A673 (cell line): Measurements from ENCODE around the gene TMEM156. TPM values are rescaled to one million over a fixed set of nuclear protein-coding genes. Genes with fewer than 3 reads are reported as not detected.

ENCODE experiments used
- BruUV-seq: library from RNA; stranded (reverse); fragments of 400-500 nt; replicated peaks from 2 replicates; lab custom pipeline; 2021; lab: Mats Ljungman, UMichigan
- CTCF ChIA-PET: fragments of 300-600 bp; sonication (Branson Sonifier 250); formaldehyde crosslinking; loops from one replicate; lab custom pipeline; 2022; ENCODE audit warnings: antibody characterized with exemption; lab: Charles Lee
- POLR2A ChIA-PET: fragments of 300-600 bp; sonication (Branson Sonifier 250); formaldehyde crosslinking; loops from one replicate; lab custom pipeline; 2022; ENCODE audit warnings: antibody characterized with exemption; ENCODE audit not compliant: low non-redundant PET; lab: Charles Lee
- DNase-seq: peaks from one replicate; pipeline ENCODE4 v3.0.0-alpha.2; 2015; ENCODE audit warnings: low spot score
- H3K27ac ChIP-seq: fragments of 200-600 bp; sonication (generic); 2 replicates; pipeline ENCODE4 v1.5.1; 2016; ENCODE audit warnings: mixed run types, low read depth, mild to moderate bottlenecking, mixed read lengths, antibody characterized with exemption, low read length; ENCODE audit not compliant: poor library complexity, severe bottlenecking
- H3K27me3 ChIP-seq: fragments of 200-600 bp; sonication (generic); replicated peaks from 2 replicates; pipeline ENCODE4 v1.6.1; 2017; ENCODE audit warnings: mixed run types, low read depth, mild to moderate bottlenecking, mixed read lengths, antibody characterized with exemption, low read length; ENCODE audit not compliant: insufficient read depth, poor library complexity
- H3K36me3 ChIP-seq: fragments of 200-600 bp; sonication (generic); 2 replicates; pipeline ENCODE4 v1.6.1; 2016; ENCODE audit warnings: mixed run types, mild to moderate bottlenecking, mixed read lengths, antibody characterized with exemption, low read length; ENCODE audit not compliant: insufficient read depth, poor library complexity, severe bottlenecking
- H3K4me1 ChIP-seq: fragments of 200-600 bp; sonication (generic); 2 replicates; pipeline ENCODE4 v1.6.1; 2017; ENCODE audit warnings: mixed run types, mild to moderate bottlenecking, mixed read lengths, antibody characterized with exemption, low read length; ENCODE audit not compliant: insufficient read depth, poor library complexity, severe bottlenecking
- H3K4me3 ChIP-seq: fragments of 200-600 bp; sonication (generic); 2 replicates; pipeline ENCODE4 v1.5.1; 2016; ENCODE audit warnings: low read depth, mixed run types, mild to moderate bottlenecking, mixed read lengths, low read length; ENCODE audit not compliant: poor library complexity, severe bottlenecking
- H3K9me3 ChIP-seq: fragments of 200-600 bp; sonication (generic); 2 replicates; pipeline ENCODE4 v1.6.1; 2016; ENCODE audit warnings: mixed run types, low read depth, mild to moderate bottlenecking, mixed read lengths, antibody characterized with exemption, low read length; ENCODE audit not compliant: poor library complexity, severe bottlenecking
- CTCF ChIP-seq: fragments of 300-800, 200-600 bp; sonication (generic); conservative IDR thresholded peaks from 2 replicates; pipeline ENCODE4 v1.5.1; 2017; ENCODE audit warnings: low read depth, mild to moderate bottlenecking, antibody characterized with exemption, low read length, moderate library complexity, mixed read lengths
- EZH2 ChIP-seq: fragments of 200-600 bp; sonication (generic); IDR thresholded peaks from 2 replicates; pipeline ENCODE4 v1.6.1; 2017; ENCODE audit warnings: borderline replicate concordance, low read depth, mild to moderate bottlenecking, mixed read lengths, antibody characterized with exemption, low read length; ENCODE audit not compliant: poor library complexity, severe bottlenecking
- intact Hi-C: fragments of 100-400 bp; cut with micrococcal nuclease; formaldehyde crosslinking; loops from one replicate; pipeline ENCODE4 v1.10.0; 2022; ENCODE audit not compliant: unreplicated experiment
- total RNA-seq: library from RNA; stranded (reverse); gene quantifications from 2 replicates; pipeline ENCODE4 v1.2.3, GENCODE V29; 2021

The TMEM156 gene
- total RNA-seq, 1 experiment from 2014 or later, result not detected

- DNase-seq, result no peak
- no peak overlapping the region for H3K27ac ChIP-seq
- BruUV-seq, result no TSS peak
- TF ChIP-seq CTCF (no peak), EZH2 (no peak)
- no peak overlapping the region for H3K4me3 ChIP-seq
- no peaks in the 10 kb centered on the region for H3K4me1 ChIP-seq
- no peaks in the 10 kb centered on the region for H3K27me3 ChIP-seq
- CTCF ChIA-PET, result no interaction called here
- POLR2A ChIA-PET, result no interaction called here
- intact Hi-C loops, result no loop called here
- no peaks in the 10 kb centered on the region for H3K36me3 ChIP-seq
- peaks cover 5% of the 10 kb centered on the region for H3K9me3 ChIP-seq
Observed at GRCh38 chr4:38957893-38958292, 74.3 kb downstream of the TMEM156 start.

- H3K27me3 ChIP-seq, result no peaks in the 10 kb centered on the region
- H3K4me1 ChIP-seq, result no peaks in the 10 kb centered on the region
- H3K36me3 ChIP-seq, result no peaks in the 10 kb centered on the region
- no peak overlapping the region for H3K27ac ChIP-seq
- no peak for DNase-seq
- TF ChIP-seq CTCF, result no peak
- no peak for TF ChIP-seq EZH2
- no peak overlapping the region for H3K4me3 ChIP-seq
- H3K9me3 ChIP-seq, result peaks cover 5% of the 10 kb centered on the region
- ChIA-PET CTCF (no interaction called here), POLR2A (no interaction called here)
- BruUV-seq, result no TSS peak
- intact Hi-C loops, result no loop called here
Observed at GRCh38 chr4:38957261-38957815, 74.9 kb downstream of the TMEM156 start.

- POLR2A ChIA-PET, result interaction anchor here (0.6 kb wide), 1 partner anchor 19 kb away, joined by 3 read pairs; no protein-coding TSS in a partner anchor
- no peaks in the 10 kb centered on the region for H3K27me3 ChIP-seq
- TF ChIP-seq EZH2, result no peak
- TF ChIP-seq CTCF, result no peak
- no peak overlapping the region for H3K27ac ChIP-seq
- H3K4me1 ChIP-seq, result no peaks in the 10 kb centered on the region
- CTCF ChIA-PET, result no interaction called here
- H3K36me3 ChIP-seq, result no peaks in the 10 kb centered on the region
- DNase-seq, result no peak
- peaks cover 5% of the 10 kb centered on the region for H3K9me3 ChIP-seq
- BruUV-seq, result no TSS peak
- intact Hi-C loops, result no loop called here
- H3K4me3 ChIP-seq, result no peak overlapping the region
Observed at GRCh38 chr4:38955957-38956356, 76.3 kb downstream of the TMEM156 start.
